Left ventricle myocardium inferior (tissue), 1 donor: ENCODE results near the gene SYT17. TPM values are rescaled to one million over a fixed set of nuclear protein-coding genes. Genes with fewer than 3 reads are reported as not detected.

ENCODE experiments used
- DNase-seq: peaks from one replicate; pipeline ENCODE4 v3.0.0-alpha.2; 2020
- H3K27ac ChIP-seq: fragments of 200-600 bp; replicated peaks from 2 replicates; pipeline ENCODE4 v1.8.0; 2021
- H3K27me3 ChIP-seq: fragments of 200-600 bp; 2 replicates; pipeline ENCODE4 v1.8.0; 2021; ENCODE audit warnings: low read depth
- H3K36me3 ChIP-seq: fragments of 200-600 bp; 2 replicates; pipeline ENCODE4 v1.8.0; 2021
- H3K4me1 ChIP-seq: fragments of 200-600 bp; 2 replicates; pipeline ENCODE4 v1.8.0; 2021
- H3K4me3 ChIP-seq: fragments of 200-600 bp; 2 replicates; pipeline ENCODE4 v1.8.0; 2021; ENCODE audit warnings: mild to moderate bottlenecking, moderate library complexity
- H3K9me3 ChIP-seq: fragments of 200-600 bp; replicated peaks from 2 replicates; pipeline ENCODE4 v1.8.0; 2021
- CTCF ChIP-seq: fragments of 200-600 bp; IDR thresholded peaks from 2 replicates; pipeline ENCODE4 v1.8.0; 2021; ENCODE audit warnings: antibody characterized with exemption, mild to moderate bottlenecking, borderline replicate concordance
- intact Hi-C: fragments of 100-400 bp; cut with micrococcal nuclease; formaldehyde crosslinking; loops from one replicate; pipeline ENCODE4 v1.11.0; 2022
- total RNA-seq: library from RNA; stranded (reverse); fragmentation: NEBNext Ultra II Directional; extraction: Animal tissue kit (Norgen Biotek cat#: 25700); gene quantifications from one replicate; pipeline ENCODE4 v1.2.1, GENCODE V29; 2021
- donor health status: DM: no; HTN: yes; CAD: no; lungs with severe emphysema.

Gene SYT17
- total RNA-seq, 1 donor from 2014 or later: 0.49 TPM

GRCh38 chr16:19301931-19302330, 133.9 kb downstream of the SYT17 start:
- no peak for TF ChIP-seq CTCF
- Histone ChIP-seq H3K9me3 (peaks cover 5% of the 10 kb centered on the region), H3K4me3 (no peak overlapping the region), H3K36me3 (no peaks in the 10 kb centered on the region), H3K27ac (no peak overlapping the region), H3K4me1 (no peaks in the 10 kb centered on the region), H3K27me3 (peaks cover 22% of the 10 kb centered on the region)
- intact Hi-C loops: no loop called here
- DNase-seq: no peak

GRCh38 chr16:19304750-19305149, 136.7 kb downstream of the SYT17 start:
- no peaks in the 10 kb centered on the region for H3K36me3 ChIP-seq
- no peak for DNase-seq
- no peaks in the 10 kb centered on the region for H3K4me1 ChIP-seq
- H3K27ac ChIP-seq: no peak overlapping the region
- peaks cover 5% of the 10 kb centered on the region for H3K9me3 ChIP-seq
- no peak overlapping the region for H3K4me3 ChIP-seq
- intact Hi-C loops: no loop called here
- H3K27me3 ChIP-seq: peaks cover 32% of the 10 kb centered on the region
- no peak for TF ChIP-seq CTCF

GRCh38 chr16:19305443-19305842, 137.4 kb downstream of the SYT17 start:
- peaks cover 5% of the 10 kb centered on the region for H3K9me3 ChIP-seq
- H3K27me3 ChIP-seq: peaks cover 32% of the 10 kb centered on the region
- no peak overlapping the region for H3K4me3 ChIP-seq
- H3K27ac ChIP-seq: no peak overlapping the region
- intact Hi-C loops: no loop called here
- TF ChIP-seq CTCF: no peak
- DNase-seq: no peak
- no peaks in the 10 kb centered on the region for H3K4me1 ChIP-seq
- H3K36me3 ChIP-seq: no peaks in the 10 kb centered on the region

GRCh38 chr16:19307587-19308241, 139.7 kb downstream of the SYT17 start:
- Histone ChIP-seq H3K27ac (no peak overlapping the region), H3K4me3 (no peak overlapping the region), H3K9me3 (no peaks in the 10 kb centered on the region), H3K27me3 (peaks cover 30% of the 10 kb centered on the region), H3K36me3 (no peaks in the 10 kb centered on the region), H3K4me1 (no peaks in the 10 kb centered on the region)
- intact Hi-C loops: no loop called here
- DNase-seq: no peak
- TF ChIP-seq CTCF: no peak

- Histone ChIP-seq H3K4me3 (no peak overlapping the region), H3K27ac (no peak overlapping the region), H3K27me3 (peaks cover 30% of the 10 kb centered on the region), H3K4me1 (no peaks in the 10 kb centered on the region), H3K9me3 (no peaks in the 10 kb centered on the region), H3K36me3 (no peaks in the 10 kb centered on the region)
- TF ChIP-seq CTCF: no peak
- intact Hi-C loops: no loop called here
- DNase-seq: no peak
Measured at GRCh38 chr16:19308392-19308791, 140.4 kb downstream of the SYT17 start.
